ENCODE measurements around the gene CASTOR1. TPM values are rescaled to one million over a fixed set of nuclear protein-coding genes. Genes with fewer than 3 reads are reported as not detected.
A peak's percentile ranks its signal among the peaks of the same experiment; 100 is the strongest.

The CASTOR1 gene
- total RNA-seq, 3 donors from 2014 or later = 15.5 to 26.6 (median 20.6) TPM

GRCh38 chr22:30328466-30329049 lies 39.3 kb upstream of the CASTOR1 start:
- H3K36me3 ChIP-seq = no peaks in the 10 kb centered on the region
- DNase-seq (ENCODE audit: low spot score in 2 of 2) = no peak
- peak overlapping the region; percentile 93 to 95 for H3K27ac ChIP-seq
- intact Hi-C loops (cut with DNase I; ENCODE audit: low total_unique reads) = no loop called here
- no peaks in the 10 kb centered on the region for H3K9me3 ChIP-seq
- no peak for TF ChIP-seq POLR2AphosphoS5 (IDR thresholded peaks at IDR 0.05)
- peaks cover 6 to 33% of the 10 kb centered on the region in 2 donors for H3K4me1 ChIP-seq
- H3K4me3 ChIP-seq = no peak overlapping the region
- H3K27me3 ChIP-seq = no peaks in the 10 kb centered on the region

- DNase-seq (ENCODE audit: low spot score in 2 of 2) = no peak
- no peak for TF ChIP-seq POLR2AphosphoS5 (IDR thresholded peaks at IDR 0.05)
- TF ChIP-seq, protein P1, sequence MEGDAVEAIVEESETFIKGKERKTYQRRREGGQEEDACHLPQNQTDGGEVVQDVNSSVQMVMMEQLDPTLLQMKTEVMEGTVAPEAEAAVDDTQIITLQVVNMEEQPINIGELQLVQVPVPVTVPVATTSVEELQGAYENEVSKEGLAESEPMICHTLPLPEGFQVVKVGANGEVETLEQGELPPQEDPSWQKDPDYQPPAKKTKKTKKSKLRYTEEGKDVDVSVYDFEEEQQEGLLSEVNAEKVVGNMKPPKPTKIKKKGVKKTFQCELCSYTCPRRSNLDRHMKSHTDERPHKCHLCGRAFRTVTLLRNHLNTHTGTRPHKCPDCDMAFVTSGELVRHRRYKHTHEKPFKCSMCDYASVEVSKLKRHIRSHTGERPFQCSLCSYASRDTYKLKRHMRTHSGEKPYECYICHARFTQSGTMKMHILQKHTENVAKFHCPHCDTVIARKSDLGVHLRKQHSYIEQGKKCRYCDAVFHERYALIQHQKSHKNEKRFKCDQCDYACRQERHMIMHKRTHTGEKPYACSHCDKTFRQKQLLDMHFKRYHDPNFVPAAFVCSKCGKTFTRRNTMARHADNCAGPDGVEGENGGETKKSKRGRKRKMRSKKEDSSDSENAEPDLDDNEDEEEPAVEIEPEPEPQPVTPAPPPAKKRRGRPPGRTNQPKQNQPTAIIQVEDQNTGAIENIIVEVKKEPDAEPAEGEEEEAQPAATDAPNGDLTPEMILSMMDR (IDR thresholded peaks at IDR 0.05) = no peak
- TF ChIP-seq POLR2A (IDR thresholded peaks at IDR 0.05) = no peak
- H3K27ac ChIP-seq = peak overlapping the region; percentile 93 to 95
- H3K4me3 ChIP-seq = no peak overlapping the region
- H3K36me3 ChIP-seq = no peaks in the 10 kb centered on the region
- no peaks in the 10 kb centered on the region for H3K9me3 ChIP-seq
- intact Hi-C loops (cut with DNase I; ENCODE audit: low total_unique reads) = no loop called here
- no peaks in the 10 kb centered on the region for H3K27me3 ChIP-seq
- peaks cover 6 to 29% of the 10 kb centered on the region in 2 donors for H3K4me1 ChIP-seq
Observed at GRCh38 chr22:30327864-30328345, 38.6 kb upstream of the CASTOR1 start.

GRCh38 chr22:30326706-30327362 lies 37.5 kb upstream of the CASTOR1 start, which contains the start of gene TBC1D10A:
Gene TBC1D10A (minus strand): TSS chr22:30326941. CDS start chr22:30326881, 60 bp downstream.
- TF ChIP-seq POLR2A (IDR thresholded peaks at IDR 0.05) (peak; percentile 46), POLR2AphosphoS5 (IDR thresholded peaks at IDR 0.05) (peak; percentile 11 to 75 (median 38))
- TF ChIP-seq, protein P1 (IDR thresholded peaks at IDR 0.05) = peak in 1 of 3 donors; percentile 15
- Histone ChIP-seq H3K27me3 (no peaks in the 10 kb centered on the region), H3K4me3 (peak within 1 kb of the TSS; percentile 97 to 99 (median 97)), H3K9me3 (no peaks in the 10 kb centered on the region), H3K27ac (peak within 1 kb of the TSS; percentile 93 to 95), H3K36me3 (no peaks in the 10 kb centered on the region), H3K4me1 (peaks cover 6 to 25% of the 10 kb centered on the region in 2 donors)
- DNase-seq (ENCODE audit: low spot score in 2 of 2) = peak; percentile 92 to 97
- intact Hi-C loops (cut with DNase I; ENCODE audit: low total_unique reads) = no loop called here

DNA sequence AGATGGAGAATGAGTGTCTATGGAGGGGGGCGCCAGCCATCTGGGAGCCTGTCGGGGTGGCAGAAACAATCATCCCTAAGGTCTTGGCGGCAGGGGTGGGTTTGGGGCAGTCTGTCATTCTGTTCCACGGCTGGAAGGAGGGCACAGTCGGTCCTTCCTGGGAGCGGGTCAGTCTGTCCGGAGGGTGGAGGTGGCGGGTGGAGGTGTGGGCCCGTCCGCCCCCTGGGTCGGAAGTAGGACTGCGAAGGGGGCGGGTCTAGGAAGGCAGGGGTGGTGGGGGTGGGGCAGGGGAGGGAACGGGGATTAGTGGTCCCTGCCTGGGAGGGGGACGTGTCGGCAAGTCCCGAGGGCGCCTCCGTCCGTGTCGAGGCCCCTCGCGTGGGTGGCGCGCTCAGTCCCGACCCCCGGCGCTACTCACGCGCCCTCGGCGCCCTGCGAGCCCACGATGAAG lies 37.0 kb upstream of the CASTOR1 start:
- H3K36me3 ChIP-seq = no peaks in the 10 kb centered on the region
- no peak for TF ChIP-seq POLR2A (IDR thresholded peaks at IDR 0.05)
- TF ChIP-seq, protein P1 (IDR thresholded peaks at IDR 0.05) = no peak
- TF ChIP-seq POLR2AphosphoS5 (IDR thresholded peaks at IDR 0.05) = no peak
- no peaks in the 10 kb centered on the region for H3K9me3 ChIP-seq
- intact Hi-C loops (cut with DNase I; ENCODE audit: low total_unique reads) = no loop called here
- peak overlapping the region; percentile 93 to 95 for H3K27ac ChIP-seq
- no peaks in the 10 kb centered on the region for H3K27me3 ChIP-seq
- DNase-seq (ENCODE audit: low spot score in 2 of 2) = peak in 1 of 2 donors; percentile 45
- peak overlapping the region; percentile 97 to 99 (median 97) for H3K4me3 ChIP-seq
- peaks cover 6 to 25% of the 10 kb centered on the region in 2 donors for H3K4me1 ChIP-seq

DNA sequence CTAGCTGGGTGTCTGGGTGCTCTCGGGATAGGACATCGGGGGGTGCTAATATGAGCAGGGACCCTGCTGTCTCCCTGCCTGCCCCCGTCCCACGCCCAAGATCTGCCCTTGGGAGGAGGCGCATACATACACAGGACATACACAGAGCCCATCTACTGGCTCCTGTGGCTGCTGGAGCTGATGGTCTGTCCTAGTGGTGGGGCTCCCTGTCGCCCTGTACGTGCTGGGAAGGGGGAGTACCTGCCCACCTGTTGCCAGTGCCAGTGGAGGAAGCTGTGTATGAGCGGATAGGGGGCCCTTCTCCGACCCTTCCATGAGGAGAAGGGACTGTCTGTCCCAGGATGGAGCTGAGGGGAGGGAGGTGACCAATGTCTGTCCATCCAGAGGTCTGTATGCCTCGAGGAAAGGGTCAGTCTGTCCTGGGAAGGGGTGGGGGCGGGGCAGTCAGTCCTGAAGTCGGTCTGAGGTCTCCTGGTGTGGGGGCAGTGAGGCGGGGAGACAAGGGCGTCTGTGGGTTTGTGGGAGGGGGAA lies 36.5 kb upstream of the CASTOR1 start:
- Histone ChIP-seq H3K4me3 (peak overlapping the region; percentile 97 to 99 (median 97)), H3K4me1 (peaks cover 6 to 25% of the 10 kb centered on the region in 2 donors), H3K27me3 (no peaks in the 10 kb centered on the region), H3K36me3 (no peaks in the 10 kb centered on the region), H3K27ac (peak overlapping the region; percentile 93 to 95), H3K9me3 (no peaks in the 10 kb centered on the region)
- TF ChIP-seq, protein P1 (IDR thresholded peaks at IDR 0.05) = no peak
- TF ChIP-seq POLR2AphosphoS5 (IDR thresholded peaks at IDR 0.05) (no peak), POLR2A (IDR thresholded peaks at IDR 0.05) (no peak)
- intact Hi-C loops (cut with DNase I; ENCODE audit: low total_unique reads) = no loop called here
- no peak for DNase-seq (ENCODE audit: low spot score in 2 of 2)

All from breast epithelium (tissue), 4 donors.